GM12878 (cell line): Measurements from ENCODE around the gene L1CAM. TPM values are rescaled to one million over a fixed set of nuclear protein-coding genes. Genes with fewer than 3 reads are reported as not detected.

Source experiments
- ATAC-seq: fragments of 200-7000 bp; cut with Tn5 transposase; 3 replicates; pipeline ENCODE4 v1.9.1; 2020; ENCODE audit warnings: mild to moderate bottlenecking, moderate library complexity
- BruUV-seq: library from RNA; stranded (reverse); fragments of 400-500 nt; replicated peaks from 2 replicates; lab custom pipeline; 2021; lab: Mats Ljungman, UMichigan
- CTCF ChIA-PET: fragments of 300-600 bp; sonication (Branson Sonifier 250); formaldehyde crosslinking; extraction: SDS; loops from one replicate; lab custom pipeline; 2021; ENCODE audit warnings: inconsistent platforms; lab: Yijun Ruan, JAX
- POLR2A ChIA-PET: fragments of 350-600 bp; formaldehyde crosslinking; extraction: SDS; loops from one replicate; lab custom pipeline; 2021; ENCODE audit warnings: inconsistent platforms; lab: Charles Lee
- RAD21 ChIA-PET: fragments of 300-600 bp; sonication (Branson Sonifier 250); formaldehyde crosslinking; loops from one replicate; lab custom pipeline; 2023; ENCODE audit warnings: antibody characterized with exemption; ENCODE audit not compliant: unreplicated experiment; lab: Charles Lee
- SMC1A ChIA-PET: fragments of 300-600 bp; sonication (Branson Sonifier 250); formaldehyde crosslinking; loops from one replicate; lab custom pipeline; 2023; ENCODE audit not compliant: unreplicated experiment, uncharacterized antibody; lab: Charles Lee
- DNase-seq: peaks from one replicate; pipeline ENCODE4 v3.0.0-alpha.2; 2011; ENCODE audit warnings: low read depth, low spot score
- FAIRE-seq: peaks from 3 replicates; lab custom pipeline; 2011; peaks lifted over from hg19 to GRCh38; lab: Jason Lieb, UNC
- H2AFZ ChIP-seq: 2 replicates; pipeline ENCODE4 v1.6.0; 2011; ENCODE audit warnings: low read depth, low read length, control low read depth; ENCODE audit not compliant: control insufficient read depth
- H3K27ac ChIP-seq: 2 replicates; pipeline ENCODE4 v1.5.1; 2011; ENCODE audit warnings: control low read depth; ENCODE audit not compliant: control insufficient read depth, insufficient read depth
- H3K27me3 ChIP-seq, 2 experiments: replicated peaks in 1 of 2; 2 replicates each; pipeline versions ENCODE4 v1.6.0 to v1.6.1; 2011; ENCODE audit warnings: low read length in 1 of 2; ENCODE audit not compliant: control insufficient read depth in 2 of 2, insufficient read depth in 2 of 2
- H3K36me3 ChIP-seq, 2 experiments: 2 replicates each; pipeline ENCODE4 v1.5.1; 2011; ENCODE audit warnings: low read length in 1 of 2; ENCODE audit not compliant: control insufficient read depth in 2 of 2, insufficient read depth in 2 of 2
- H3K4me1 ChIP-seq: 2 replicates; pipeline ENCODE4 v1.6.1; 2011; ENCODE audit warnings: mild to moderate bottlenecking, low read length, moderate library complexity, mixed read lengths; ENCODE audit not compliant: control insufficient read depth, insufficient read depth
- H3K4me2 ChIP-seq: 2 replicates; pipeline ENCODE4 v1.6.0; 2011; ENCODE audit warnings: control low read depth; ENCODE audit not compliant: control insufficient read depth, insufficient read depth
- H3K4me3 ChIP-seq: fragments of 200-600 bp; sonication (generic); 2 replicates; pipeline ENCODE4 v1.5.1; 2016
- H3K79me2 ChIP-seq: 2 replicates; pipeline ENCODE4 v1.6.0; 2011; ENCODE audit warnings: low read length; ENCODE audit not compliant: control insufficient read depth, insufficient read depth
- H3K9ac ChIP-seq: 2 replicates; pipeline ENCODE4 v1.8.0; 2011; ENCODE audit warnings: low read length, control low read depth, mixed read lengths; ENCODE audit not compliant: control insufficient read depth, insufficient read depth
- H3K9me3 ChIP-seq: replicated peaks from 3 replicates; pipeline ENCODE4 v1.5.1; 2011; ENCODE audit warnings: mild to moderate bottlenecking, low read length; ENCODE audit not compliant: control insufficient read depth, insufficient read depth
- H4K20me1 ChIP-seq: 2 replicates; pipeline ENCODE4 v1.6.0; 2011; ENCODE audit not compliant: control insufficient read depth, insufficient read depth
- WGBS: methylation state at CpG from one replicate; pipeline ENCODE4 v1.1.6; 2016; ENCODE audit warnings: low lambda C conversion rate; ENCODE audit not compliant: insufficient replicate concordance, insufficient coverage; ENCODE audit errors: missing lambda C conversion rate; 5-methylcytosine and 5-hydroxymethylcytosine counted together
- in situ Hi-C: fragments of 300-500 bp; cut with MboI; formaldehyde crosslinking; loops from 9 replicates; pipeline ENCODE4 v1.14.3; 2018; ENCODE audit warnings: mixed read lengths
- intact Hi-C: fragments of 100-400 bp; cut with micrococcal nuclease; formaldehyde crosslinking; loops from one replicate; pipeline ENCODE4 v1.14.2; 2022; ENCODE audit not compliant: unreplicated experiment
- polyA plus RNA-seq, 11 experiments: library from polyadenylated mRNA; depleted of rRNA in 4 of 11; unstranded in 6 of 11; stranded (reverse) in 5 of 11; fragments of >200 nt; fragmentation: Nextera tagmentation in 4 of 11; fragmentation: Illumina TruSeq in 1 of 11; extraction: Ambion mirVana in 4 of 11; extraction: Trizol in 1 of 11; gene quantifications; 1 replicate in 1 of 11; 2 replicates in 10 of 11; pipeline versions ENCODE4 v1.2.1 to v1.2.3, GENCODE V29; 2011 to 2016; ENCODE audit warnings: inconsistent platforms in 2 of 11, missing spikeins in 2 of 11, low read depth in 1 of 11
- total RNA-seq, 4 experiments: library from RNA; depleted of rRNA in 3 of 4; stranded (reverse); fragments of >200 nt in 3 of 4; fragmentation: Illumina TruSeq in 1 of 4; extraction: Trizol in 1 of 4; gene quantifications; 2 replicates each; pipeline versions ENCODE4 v1.2.1 to v1.2.3, GENCODE V29; 2013 to 2021
- TF ChIP-seq, protein P1 (sequence below): fragments of 450-650 bp; IDR thresholded peaks from 2 replicates; pipeline ENCODE4 v1.6.1; 2017; ENCODE audit warnings: mild to moderate bottlenecking, moderate library complexity

L1CAM gene
- total and polyA plus RNA-seq, 10 of the 15 experiments (the other 5 are each of a cell fraction or from before 2014, with no cell fraction given), result 0.01 to 0.64 (median 0.09) TPM; not detected in 5

DNA sequence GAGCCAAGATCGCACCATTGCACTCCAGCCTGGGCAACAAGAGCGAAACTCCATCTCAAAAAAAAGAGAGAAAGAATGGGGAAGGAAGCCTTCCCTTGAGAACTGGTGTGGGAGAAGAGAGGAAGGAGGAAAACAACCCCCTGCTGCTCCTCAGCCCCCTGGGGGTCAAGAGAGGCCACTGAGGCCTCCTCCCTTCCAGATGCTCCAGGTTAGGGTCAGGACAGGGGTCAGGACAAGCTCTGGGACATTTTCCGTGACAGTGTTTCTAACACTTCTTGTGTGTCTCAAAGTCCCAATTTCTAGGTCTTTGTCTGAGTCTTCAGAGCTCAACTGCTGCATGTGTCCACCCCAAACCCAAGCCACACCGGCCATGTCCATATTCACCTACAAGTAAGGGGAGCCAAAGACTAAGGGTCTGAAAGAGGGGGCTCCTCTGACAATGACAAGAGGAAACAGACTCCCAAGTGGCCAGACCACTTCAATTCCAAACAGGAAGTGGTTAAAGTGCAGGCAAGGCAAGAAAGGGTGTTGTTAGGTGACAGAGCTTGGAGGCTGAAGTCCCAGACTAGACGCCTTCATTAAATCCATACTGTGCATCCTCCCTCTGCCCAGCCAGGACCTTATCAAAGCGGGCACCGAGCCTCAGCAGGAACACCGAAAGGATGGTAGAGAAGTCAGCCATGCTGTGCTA lies 8.3 kb downstream of the L1CAM start:
- H3K27me3 ChIP-seq, result peaks cover 0 to 2% of the 10 kb centered on the region in 2 experiments; a peak in 2 of 4 replicates
- H3K36me3 ChIP-seq, result no peaks in the 10 kb centered on the region
- RAD21 ChIA-PET, result interaction anchor here (0.6 to 0.7 kb wide), 2 partner anchors 83 to 189 kb away, joined by 3 read pairs; partner anchors contain the start of genes IDH3G and SSR4
- SMC1A ChIA-PET, result interaction anchor here (0.6 kb wide), 1 partner anchor 29 kb away, joined by 3 read pairs; no protein-coding TSS in a partner anchor
- ATAC-seq, result no peak
- H4K20me1 ChIP-seq, result no peaks in the 10 kb centered on the region
- intact Hi-C loops, result no loop called here
- WGBS, result 31% methylated on average over 8 of the region's 8 CpGs
- BruUV-seq, result no TSS peak
- H3K4me2 ChIP-seq, result no peak overlapping the region
- TF ChIP-seq, protein P1, sequence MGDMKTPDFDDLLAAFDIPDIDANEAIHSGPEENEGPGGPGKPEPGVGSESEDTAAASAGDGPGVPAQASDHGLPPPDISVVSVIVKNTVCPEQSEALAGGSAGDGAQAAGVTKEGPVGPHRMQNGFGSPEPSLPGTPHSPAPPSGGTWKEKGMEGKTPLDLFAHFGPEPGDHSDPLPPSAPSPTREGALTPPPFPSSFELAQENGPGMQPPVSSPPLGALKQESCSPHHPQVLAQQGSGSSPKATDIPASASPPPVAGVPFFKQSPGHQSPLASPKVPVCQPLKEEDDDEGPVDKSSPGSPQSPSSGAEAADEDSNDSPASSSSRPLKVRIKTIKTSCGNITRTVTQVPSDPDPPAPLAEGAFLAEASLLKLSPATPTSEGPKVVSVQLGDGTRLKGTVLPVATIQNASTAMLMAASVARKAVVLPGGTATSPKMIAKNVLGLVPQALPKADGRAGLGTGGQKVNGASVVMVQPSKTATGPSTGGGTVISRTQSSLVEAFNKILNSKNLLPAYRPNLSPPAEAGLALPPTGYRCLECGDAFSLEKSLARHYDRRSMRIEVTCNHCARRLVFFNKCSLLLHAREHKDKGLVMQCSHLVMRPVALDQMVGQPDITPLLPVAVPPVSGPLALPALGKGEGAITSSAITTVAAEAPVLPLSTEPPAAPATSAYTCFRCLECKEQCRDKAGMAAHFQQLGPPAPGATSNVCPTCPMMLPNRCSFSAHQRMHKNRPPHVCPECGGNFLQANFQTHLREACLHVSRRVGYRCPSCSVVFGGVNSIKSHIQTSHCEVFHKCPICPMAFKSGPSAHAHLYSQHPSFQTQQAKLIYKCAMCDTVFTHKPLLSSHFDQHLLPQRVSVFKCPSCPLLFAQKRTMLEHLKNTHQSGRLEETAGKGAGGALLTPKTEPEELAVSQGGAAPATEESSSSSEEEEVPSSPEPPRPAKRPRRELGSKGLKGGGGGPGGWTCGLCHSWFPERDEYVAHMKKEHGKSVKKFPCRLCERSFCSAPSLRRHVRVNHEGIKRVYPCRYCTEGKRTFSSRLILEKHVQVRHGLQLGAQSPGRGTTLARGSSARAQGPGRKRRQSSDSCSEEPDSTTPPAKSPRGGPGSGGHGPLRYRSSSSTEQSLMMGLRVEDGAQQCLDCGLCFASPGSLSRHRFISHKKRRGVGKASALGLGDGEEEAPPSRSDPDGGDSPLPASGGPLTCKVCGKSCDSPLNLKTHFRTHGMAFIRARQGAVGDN, result no peak
- POLR2A ChIA-PET, result interaction anchor here (1.1 to 1.9 kb wide), 3 partner anchors 47 to 214 kb away, joined by 3 to 5 read pairs (median 5); no protein-coding TSS in a partner anchor
- H3K4me3 ChIP-seq, result no peak overlapping the region
- H3K9ac ChIP-seq, result no peak overlapping the region
- H3K9me3 ChIP-seq, result no peaks in the 10 kb centered on the region; the same call in 2 of the 3 replicates
- in situ Hi-C loops, result no loop called here
- no peaks in the 10 kb centered on the region for H3K79me2 ChIP-seq
- H2AFZ ChIP-seq, result no peak overlapping the region
- DNase-seq, result no peak
- CTCF ChIA-PET, result interaction anchor here (0.8 to 1.7 kb wide), 2 partner anchors 18 to 47 kb away, joined by 3 to 11 read pairs; partner anchors contain the start of gene ARHGAP4
- H3K27ac ChIP-seq, result no peak overlapping the region
- H3K4me1 ChIP-seq, result no peaks in the 10 kb centered on the region; the same call in 1 of the 2 replicates
- no peak for FAIRE-seq
